ENCODE results near the gene CD99. TPM values are rescaled to one million over a fixed set of nuclear protein-coding genes. Genes with fewer than 3 reads are reported as not detected.

The CD99 gene
- total RNA-seq, 2 donors from 2014 or later: 234 to 282 TPM

GRCh38 chrX:2647627-2648026 lies 43.5 kb upstream of the CD99 start:
- no peak for TF ChIP-seq CTCF (IDR thresholded peaks at IDR 0.05)
- no peak for DNase-seq (ENCODE audit: low spot score)
- Histone ChIP-seq H3K27ac (no peak overlapping the region), H3K27me3 (no peaks in the 10 kb centered on the region), H3K9me3 (no peaks in the 10 kb centered on the region), H3K4me3 (no peak overlapping the region), H3K4me1 (no peaks in the 10 kb centered on the region), H3K36me3 (no peaks in the 10 kb centered on the region)

- H3K4me3 ChIP-seq: no peak overlapping the region
- no peak overlapping the region for H3K27ac ChIP-seq
- H3K4me1 ChIP-seq: no peaks in the 10 kb centered on the region
- no peaks in the 10 kb centered on the region for H3K36me3 ChIP-seq
- no peak for TF ChIP-seq CTCF (IDR thresholded peaks at IDR 0.05)
- DNase-seq (ENCODE audit: low spot score): no peak
- H3K9me3 ChIP-seq: no peaks in the 10 kb centered on the region
- no peaks in the 10 kb centered on the region for H3K27me3 ChIP-seq
These were observed 41.1 kb upstream of the CD99 start for GRCh38 chrX:2650037-2650436.

- Histone ChIP-seq H3K9me3 (no peaks in the 10 kb centered on the region), H3K27ac (no peak overlapping the region), H3K36me3 (no peaks in the 10 kb centered on the region), H3K27me3 (no peaks in the 10 kb centered on the region), H3K4me3 (no peak overlapping the region), H3K4me1 (no peaks in the 10 kb centered on the region)
- TF ChIP-seq CTCF (IDR thresholded peaks at IDR 0.05): no peak
- no peak for DNase-seq (ENCODE audit: low spot score)
These were observed 40.2 kb upstream of the CD99 start for GRCh38 chrX:2650865-2651264.

GRCh38 chrX:2652106-2652505 lies 39.0 kb upstream of the CD99 start:
- no peak overlapping the region for H3K27ac ChIP-seq
- no peak overlapping the region for H3K4me3 ChIP-seq
- no peaks in the 10 kb centered on the region for H3K36me3 ChIP-seq
- H3K4me1 ChIP-seq: no peaks in the 10 kb centered on the region
- H3K27me3 ChIP-seq: no peaks in the 10 kb centered on the region
- no peak for DNase-seq (ENCODE audit: low spot score)
- TF ChIP-seq CTCF (IDR thresholded peaks at IDR 0.05): no peak
- no peaks in the 10 kb centered on the region for H3K9me3 ChIP-seq

- H3K4me1 ChIP-seq: no peaks in the 10 kb centered on the region
- no peak for DNase-seq (ENCODE audit: low spot score)
- no peaks in the 10 kb centered on the region for H3K36me3 ChIP-seq
- H3K27ac ChIP-seq: no peak overlapping the region
- no peak overlapping the region for H3K4me3 ChIP-seq
- H3K9me3 ChIP-seq: no peaks in the 10 kb centered on the region
- no peaks in the 10 kb centered on the region for H3K27me3 ChIP-seq
- no peak for TF ChIP-seq CTCF (IDR thresholded peaks at IDR 0.05)
These were observed 36.4 kb upstream of the CD99 start for GRCh38 chrX:2654436-2655340.
